H9 (cell line): ENCODE measurements around the gene KRTAP10-5. TPM values are rescaled to one million over a fixed set of nuclear protein-coding genes. Genes with fewer than 3 reads are reported as not detected.

ENCODE experiments used
- DNase-seq: peaks from one replicate; pipeline ENCODE4 v3.0.0-alpha.2; 2017
- H2AFZ ChIP-seq: one replicate; pipeline ENCODE4 v1.6.1; 2013; ENCODE audit warnings: mild to moderate bottlenecking, low read length, control low read depth, moderate library complexity
- H2AK5ac ChIP-seq: 2 replicates; pipeline ENCODE4 v1.6.1; 2013; ENCODE audit warnings: low read length, control low read depth, mixed read lengths; ENCODE audit not compliant: insufficient read length
- H2BK120ac ChIP-seq: one replicate; pipeline ENCODE4 v1.6.1; 2013; ENCODE audit warnings: low read depth, mild to moderate bottlenecking, low read length, control low read depth, inconsistent platforms; ENCODE audit not compliant: poor library complexity, severe bottlenecking
- H2BK12ac ChIP-seq: 2 replicates; pipeline ENCODE4 v1.6.1; 2013; ENCODE audit warnings: low read length, control low read depth, mixed read lengths, low read depth; ENCODE audit not compliant: insufficient read length
- H2BK15ac ChIP-seq: 2 replicates; pipeline ENCODE4 v1.6.1; 2013; ENCODE audit warnings: low read depth, low read length, control low read depth
- H2BK20ac ChIP-seq: one replicate; pipeline ENCODE4 v1.6.1; 2013; ENCODE audit warnings: low read depth, mild to moderate bottlenecking, low read length, control low read depth, inconsistent platforms; ENCODE audit not compliant: poor library complexity, severe bottlenecking
- H2BK5ac ChIP-seq: 2 replicates; pipeline ENCODE4 v1.6.1; 2013; ENCODE audit warnings: low read length, control low read depth, mixed read lengths; ENCODE audit not compliant: insufficient read length
- H3K14ac ChIP-seq: 2 replicates; pipeline ENCODE4 v1.6.1; 2013; ENCODE audit warnings: low read length, control low read depth; ENCODE audit not compliant: insufficient read depth
- H3K18ac ChIP-seq: 2 replicates; pipeline ENCODE4 v1.6.1; 2013; ENCODE audit warnings: low read depth, mild to moderate bottlenecking, mixed read lengths, low read length, control low read depth; ENCODE audit not compliant: insufficient read length
- H3K23ac ChIP-seq: 2 replicates; pipeline ENCODE4 v1.6.1; 2013; ENCODE audit warnings: low read length, control low read depth, mixed read lengths, low read depth; ENCODE audit not compliant: insufficient read length
- H3K23me2 ChIP-seq: 2 replicates; pipeline ENCODE4 v1.6.1; 2013; ENCODE audit warnings: low read depth, mild to moderate bottlenecking, mixed read lengths, low read length, control low read depth; ENCODE audit not compliant: insufficient read length, poor library complexity, severe bottlenecking
- H3K27ac ChIP-seq: 2 replicates; pipeline ENCODE4 v1.5.1; 2013; ENCODE audit warnings: low read length, control low read depth, mixed read lengths, low read depth; ENCODE audit not compliant: insufficient read length
- H3K27me3 ChIP-seq: 2 replicates; pipeline ENCODE4 v1.6.1; 2013; ENCODE audit warnings: low read length, control low read depth, inconsistent platforms; ENCODE audit not compliant: insufficient read depth
- H3K4ac ChIP-seq: 2 replicates; pipeline ENCODE4 v1.6.1; 2013; ENCODE audit warnings: low read depth, mild to moderate bottlenecking, control low read depth, inconsistent platforms, low read length, moderate library complexity
- H3K4me1 ChIP-seq: 2 replicates; pipeline ENCODE4 v1.6.1; 2013; ENCODE audit warnings: low read length, control low read depth, inconsistent platforms; ENCODE audit not compliant: insufficient read depth
- H3K4me2 ChIP-seq: 2 replicates; pipeline ENCODE4 v1.6.1; 2013; ENCODE audit warnings: low read length, control low read depth, mixed read lengths; ENCODE audit not compliant: insufficient read length, insufficient read depth
- H3K56ac ChIP-seq: 2 replicates; pipeline ENCODE4 v1.6.1; 2013; ENCODE audit warnings: low read depth, mild to moderate bottlenecking, mixed read lengths, low read length, control low read depth; ENCODE audit not compliant: insufficient read length
- H3K79me1 ChIP-seq: 2 replicates; pipeline ENCODE4 v1.6.1; 2013; ENCODE audit warnings: low read depth, mild to moderate bottlenecking, moderate library complexity, low read length, control low read depth, inconsistent platforms; ENCODE audit not compliant: insufficient read depth, poor library complexity, severe bottlenecking
- H3K79me2 ChIP-seq: 2 replicates; pipeline ENCODE4 v1.6.1; 2013; ENCODE audit warnings: low read length, control low read depth, inconsistent platforms; ENCODE audit not compliant: insufficient read depth
- H3K9ac ChIP-seq: 2 replicates; pipeline ENCODE4 v1.6.1; 2013; ENCODE audit warnings: low read length, control low read depth, mixed read lengths; ENCODE audit not compliant: insufficient read length; ENCODE audit errors: extremely low read depth
- H3K9me3 ChIP-seq: one replicate; pipeline ENCODE4 v1.6.1; 2013; ENCODE audit warnings: low read depth, low read length, inconsistent platforms; ENCODE audit not compliant: control insufficient read depth
- H3T11ph ChIP-seq: one replicate; pipeline ENCODE4 v1.6.1; 2013; ENCODE audit warnings: mild to moderate bottlenecking, low read length, control low read depth, inconsistent platforms
- H4K20me1 ChIP-seq: one replicate; pipeline ENCODE4 v1.6.1; 2013; ENCODE audit not compliant: control insufficient read depth, insufficient read length, insufficient read depth
- H4K5ac ChIP-seq: 2 replicates; pipeline ENCODE4 v1.6.1; 2013; ENCODE audit warnings: low read depth, mild to moderate bottlenecking, mixed read lengths, low read length, control low read depth; ENCODE audit not compliant: insufficient read length
- H4K8ac ChIP-seq: replicated peaks from 2 replicates; pipeline ENCODE4 v1.6.1; 2013; ENCODE audit warnings: low read length, control low read depth, mixed read lengths, low read depth; ENCODE audit not compliant: insufficient read length
- H4K91ac ChIP-seq: 2 replicates; pipeline ENCODE4 v1.6.1; 2013; ENCODE audit warnings: low read depth, mild to moderate bottlenecking, moderate library complexity, mixed read lengths, low read length, control low read depth; ENCODE audit not compliant: insufficient read length
- H3K27ac Mint-ChIP-seq, 3 experiments: 2 replicates in 2 of 3; 3 replicates in 1 of 3; pipeline ENCODE4 v1.8.0; 2020 to 2021; ENCODE audit warnings: mixed read lengths in 3 of 3, mild to moderate bottlenecking in 1 of 3, moderate library complexity in 1 of 3
- H3K27me3 Mint-ChIP-seq: 2 replicates; pipeline ENCODE4 v1.8.0; 2021; ENCODE audit warnings: low read depth, mild to moderate bottlenecking, moderate library complexity, mixed read lengths
- H3K36me3 Mint-ChIP-seq, 3 experiments: 2 replicates in 2 of 3; 3 replicates in 1 of 3; pipeline ENCODE4 v1.8.0; 2020 to 2021; ENCODE audit warnings: low read depth in 3 of 3, mixed read lengths in 3 of 3; ENCODE audit not compliant: insufficient read depth in 1 of 3
- H3K4me1 Mint-ChIP-seq, 2 experiments: 2 replicates each; pipeline ENCODE4 v1.8.0; 2020; ENCODE audit warnings: mixed read lengths in 2 of 2
- H3K4me3 Mint-ChIP-seq, 2 experiments: 2 replicates in 1 of 2; 3 replicates in 1 of 2; pipeline ENCODE4 v1.8.0; 2020 to 2021; ENCODE audit warnings: mild to moderate bottlenecking in 2 of 2, mixed read lengths in 2 of 2, moderate library complexity in 1 of 2
- H3K9me3 Mint-ChIP-seq, 2 experiments: 2 replicates in 1 of 2; 3 replicates in 1 of 2; pipeline ENCODE4 v1.8.0; 2020; ENCODE audit warnings: mild to moderate bottlenecking in 2 of 2, mixed read lengths in 2 of 2, moderate library complexity in 1 of 2
- WGBS: extraction: QIAGEN DNeasy Blood & Tissue Kit; methylation state at CpG from one replicate; pipeline ENCODE4 v1.1.7; 2013; ENCODE audit warnings: missing lambda C conversion rate, low lambda C conversion rate, mixed read lengths; ENCODE audit not compliant: insufficient read length; ENCODE audit errors: extremely low coverage; 5-methylcytosine and 5-hydroxymethylcytosine counted together
- total RNA-seq: library from RNA; stranded (reverse); gene quantifications from 2 replicates; pipeline ENCODE4 v1.2.1, GENCODE V29; 2021
- TF ChIP-seq, protein P1 (sequence below): fragments of 200-600 bp; sonication (generic); conservative IDR thresholded peaks from 3 replicates; pipeline ENCODE4 v1.8.0; 2021; ENCODE audit warnings: antibody characterized with exemption, mild to moderate bottlenecking

The KRTAP10-5 gene
- total RNA-seq, 1 experiment from 2014 or later: not detected

GRCh38 chr21:44567481-44568171 lies 12.8 kb downstream of the KRTAP10-5 start:
- H3K4me1 ChIP-seq: no peaks in the 10 kb centered on the region
- H3K27me3 Mint-ChIP-seq: peaks cover 16% of the 10 kb centered on the region
- H3K9me3 Mint-ChIP-seq: peaks cover 19 to 20% of the 10 kb centered on the region in 2 experiments
- no peaks in the 10 kb centered on the region for H3K4me1 Mint-ChIP-seq
- H3K27ac Mint-ChIP-seq: no peak overlapping the region; a peak in 1 of 7 replicates
- H3K27ac ChIP-seq: no peak overlapping the region
- no peak overlapping the region for H2BK5ac ChIP-seq
- H4K5ac ChIP-seq: no peak overlapping the region
- no peak overlapping the region for H2BK12ac ChIP-seq
- H3K56ac ChIP-seq: no peak overlapping the region
- TF ChIP-seq, protein P1, sequence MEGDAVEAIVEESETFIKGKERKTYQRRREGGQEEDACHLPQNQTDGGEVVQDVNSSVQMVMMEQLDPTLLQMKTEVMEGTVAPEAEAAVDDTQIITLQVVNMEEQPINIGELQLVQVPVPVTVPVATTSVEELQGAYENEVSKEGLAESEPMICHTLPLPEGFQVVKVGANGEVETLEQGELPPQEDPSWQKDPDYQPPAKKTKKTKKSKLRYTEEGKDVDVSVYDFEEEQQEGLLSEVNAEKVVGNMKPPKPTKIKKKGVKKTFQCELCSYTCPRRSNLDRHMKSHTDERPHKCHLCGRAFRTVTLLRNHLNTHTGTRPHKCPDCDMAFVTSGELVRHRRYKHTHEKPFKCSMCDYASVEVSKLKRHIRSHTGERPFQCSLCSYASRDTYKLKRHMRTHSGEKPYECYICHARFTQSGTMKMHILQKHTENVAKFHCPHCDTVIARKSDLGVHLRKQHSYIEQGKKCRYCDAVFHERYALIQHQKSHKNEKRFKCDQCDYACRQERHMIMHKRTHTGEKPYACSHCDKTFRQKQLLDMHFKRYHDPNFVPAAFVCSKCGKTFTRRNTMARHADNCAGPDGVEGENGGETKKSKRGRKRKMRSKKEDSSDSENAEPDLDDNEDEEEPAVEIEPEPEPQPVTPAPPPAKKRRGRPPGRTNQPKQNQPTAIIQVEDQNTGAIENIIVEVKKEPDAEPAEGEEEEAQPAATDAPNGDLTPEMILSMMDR: no peak
- no peaks in the 10 kb centered on the region for H3K23me2 ChIP-seq
- H3K79me2 ChIP-seq: no peaks in the 10 kb centered on the region
- H3K9ac ChIP-seq: no peak overlapping the region
- H3K4me2 ChIP-seq: no peak overlapping the region
- no peak for DNase-seq
- H3K18ac ChIP-seq: no peak overlapping the region
- no peak overlapping the region for H4K8ac ChIP-seq
- no CpG with 5 or more reads among the region's 18 CpGs for WGBS
- H2AK5ac ChIP-seq: no peak overlapping the region
- no peak overlapping the region for H2BK120ac ChIP-seq
- no peak overlapping the region for H3T11ph ChIP-seq
- H3K27me3 ChIP-seq: no peaks in the 10 kb centered on the region
- no peak overlapping the region for H4K91ac ChIP-seq
- no peaks in the 10 kb centered on the region for H3K79me1 ChIP-seq
- H3K14ac ChIP-seq: no peak overlapping the region
- no peak overlapping the region for H2BK15ac ChIP-seq
- H3K4ac ChIP-seq: no peak overlapping the region
- no peak overlapping the region for H3K4me3 Mint-ChIP-seq
- no peaks in the 10 kb centered on the region for H4K20me1 ChIP-seq
- H3K36me3 Mint-ChIP-seq: peaks cover 3 to 22% (median 3%) of the 10 kb centered on the region in 3 experiments; a peak in 5 of 7 replicates
- no peak overlapping the region for H2AFZ ChIP-seq
- H3K23ac ChIP-seq: no peak overlapping the region
- no peak overlapping the region for H2BK20ac ChIP-seq
- no peaks in the 10 kb centered on the region for H3K9me3 ChIP-seq
